DND-41 (cell line): ENCODE measurements around the gene CLRN3.

Experiments used
- CTCF ChIP-seq: IDR thresholded peaks from 2 replicates; pipeline ENCODE4 v1.5.1; 2012; ENCODE audit warnings: borderline replicate concordance, low read length, moderate library complexity, mild to moderate bottlenecking; ENCODE audit not compliant: poor library complexity, severe bottlenecking; ENCODE audit errors: extremely low read depth
- EZH2 ChIP-seq: IDR thresholded peaks from 3 replicates; pipeline ENCODE4 v1.6.1; 2012; ENCODE audit warnings: borderline replicate concordance, low read depth, mild to moderate bottlenecking, moderate library complexity, low read length, inconsistent platforms; ENCODE audit not compliant: severe bottlenecking

GRCh38 chr10:127863231-127863825 lies 29.4 kb downstream of the CLRN3 start:
- no peak for TF ChIP-seq CTCF
- TF ChIP-seq EZH2 = no peak
